Measurements from ENCODE around the gene ZBED1. TPM values are rescaled to one million over a fixed set of nuclear protein-coding genes. Genes with fewer than 3 reads are reported as not detected.

ZBED1 gene
- total RNA-seq, 3 donors from 2014 or later, result 37.6 to 38.7 (median 37.6) TPM

DNA sequence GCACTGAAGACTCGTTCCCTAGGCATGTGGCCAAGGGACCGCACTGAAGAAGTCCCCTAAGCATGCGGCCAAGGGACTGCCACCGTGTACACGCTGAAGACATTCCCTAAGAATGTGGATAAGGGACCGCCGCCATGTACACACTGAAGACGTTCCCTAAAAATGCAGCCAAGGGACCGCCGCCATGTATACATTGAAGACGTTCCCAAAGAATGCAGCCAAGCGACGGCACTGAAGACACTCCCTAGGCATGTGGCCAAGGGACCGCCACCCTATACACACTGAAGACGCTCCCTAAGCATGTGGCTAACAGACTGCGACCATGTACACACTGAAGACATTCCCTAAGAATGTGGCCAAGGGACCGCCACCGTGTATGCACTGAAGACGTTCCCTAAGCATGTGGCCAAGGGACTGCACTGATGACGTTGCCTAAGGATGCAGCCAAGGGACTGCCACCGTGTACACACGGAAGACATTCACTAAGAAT is 31.5 kb downstream of the ZBED1 start:
- intact Hi-C loops (cut with DNase I; ENCODE audit: low total_unique reads), result no loop called here
- TF ChIP-seq, protein P1, sequence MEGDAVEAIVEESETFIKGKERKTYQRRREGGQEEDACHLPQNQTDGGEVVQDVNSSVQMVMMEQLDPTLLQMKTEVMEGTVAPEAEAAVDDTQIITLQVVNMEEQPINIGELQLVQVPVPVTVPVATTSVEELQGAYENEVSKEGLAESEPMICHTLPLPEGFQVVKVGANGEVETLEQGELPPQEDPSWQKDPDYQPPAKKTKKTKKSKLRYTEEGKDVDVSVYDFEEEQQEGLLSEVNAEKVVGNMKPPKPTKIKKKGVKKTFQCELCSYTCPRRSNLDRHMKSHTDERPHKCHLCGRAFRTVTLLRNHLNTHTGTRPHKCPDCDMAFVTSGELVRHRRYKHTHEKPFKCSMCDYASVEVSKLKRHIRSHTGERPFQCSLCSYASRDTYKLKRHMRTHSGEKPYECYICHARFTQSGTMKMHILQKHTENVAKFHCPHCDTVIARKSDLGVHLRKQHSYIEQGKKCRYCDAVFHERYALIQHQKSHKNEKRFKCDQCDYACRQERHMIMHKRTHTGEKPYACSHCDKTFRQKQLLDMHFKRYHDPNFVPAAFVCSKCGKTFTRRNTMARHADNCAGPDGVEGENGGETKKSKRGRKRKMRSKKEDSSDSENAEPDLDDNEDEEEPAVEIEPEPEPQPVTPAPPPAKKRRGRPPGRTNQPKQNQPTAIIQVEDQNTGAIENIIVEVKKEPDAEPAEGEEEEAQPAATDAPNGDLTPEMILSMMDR (IDR thresholded peaks at IDR 0.05), result no peak
- Histone ChIP-seq H3K4me3 (no peak overlapping the region), H3K4me1 (no peaks in the 10 kb centered on the region), H3K9me3 (no peaks in the 10 kb centered on the region), H3K27ac (no peak overlapping the region), H3K36me3 (no peaks in the 10 kb centered on the region), H3K27me3 (no peaks in the 10 kb centered on the region)
- no peak for DNase-seq (ENCODE audit: low spot score in 2 of 2)

- no peak for TF ChIP-seq POLR2A (IDR thresholded peaks at IDR 0.05)
- TF ChIP-seq, protein P1 (IDR thresholded peaks at IDR 0.05), result no peak
- no peak for TF ChIP-seq POLR2AphosphoS5 (IDR thresholded peaks at IDR 0.05)
- no peak for DNase-seq (ENCODE audit: low spot score in 2 of 2)
- no peaks in the 10 kb centered on the region for H3K9me3 ChIP-seq
- intact Hi-C loops (cut with DNase I; ENCODE audit: low total_unique reads), result no loop called here
- H3K27me3 ChIP-seq, result no peaks in the 10 kb centered on the region
- H3K4me1 ChIP-seq, result no peaks in the 10 kb centered on the region
- no peak overlapping the region for H3K4me3 ChIP-seq
- H3K36me3 ChIP-seq, result no peaks in the 10 kb centered on the region
- no peak overlapping the region for H3K27ac ChIP-seq
These were observed 32.2 kb downstream of the ZBED1 start for GRCh38 chrX:2468261-2469195.

GRCh38 chrX:2466876-2467656 is 33.7 kb downstream of the ZBED1 start:
- H3K9me3 ChIP-seq, result no peaks in the 10 kb centered on the region
- no peak overlapping the region for H3K27ac ChIP-seq
- no peak for DNase-seq (ENCODE audit: low spot score in 2 of 2)
- no peaks in the 10 kb centered on the region for H3K27me3 ChIP-seq
- H3K4me1 ChIP-seq, result no peaks in the 10 kb centered on the region
- TF ChIP-seq POLR2AphosphoS5 (IDR thresholded peaks at IDR 0.05), result no peak
- no peak for TF ChIP-seq POLR2A (IDR thresholded peaks at IDR 0.05)
- TF ChIP-seq, protein P1 (IDR thresholded peaks at IDR 0.05), result no peak
- no peaks in the 10 kb centered on the region for H3K36me3 ChIP-seq
- intact Hi-C loops (cut with DNase I; ENCODE audit: low total_unique reads), result no loop called here
- H3K4me3 ChIP-seq, result no peak overlapping the region

DNA sequence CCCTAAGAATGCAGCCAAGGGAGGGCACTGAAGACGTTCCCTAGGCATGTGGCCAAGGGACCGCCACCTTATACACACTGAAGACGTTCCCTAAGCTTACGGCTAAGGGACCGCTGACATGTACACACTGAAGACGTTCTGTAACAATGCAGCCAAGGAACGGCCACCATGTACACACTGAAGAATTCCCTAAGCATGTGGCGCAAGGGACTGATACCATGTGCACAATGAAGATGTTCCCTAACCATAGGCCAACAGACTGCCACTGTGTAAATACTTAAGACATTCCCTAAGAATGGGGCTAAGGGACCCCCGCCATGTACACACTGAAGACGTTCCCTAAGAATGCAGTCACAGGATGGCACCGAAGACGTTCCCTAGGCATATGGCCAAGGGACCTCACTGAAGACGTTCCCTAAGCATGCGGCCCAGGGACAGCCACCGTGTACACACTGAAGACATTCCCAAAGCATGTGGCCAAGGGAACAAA is 36.1 kb downstream of the ZBED1 start:
- Histone ChIP-seq H3K4me3 (no peak overlapping the region), H3K4me1 (no peaks in the 10 kb centered on the region), H3K9me3 (no peaks in the 10 kb centered on the region), H3K27me3 (no peaks in the 10 kb centered on the region), H3K27ac (no peak overlapping the region), H3K36me3 (no peaks in the 10 kb centered on the region)
- DNase-seq (ENCODE audit: low spot score in 2 of 2), result no peak
- no peak for TF ChIP-seq POLR2AphosphoS5 (IDR thresholded peaks at IDR 0.05)
- TF ChIP-seq, protein P1 (IDR thresholded peaks at IDR 0.05), result no peak
- TF ChIP-seq POLR2A (IDR thresholded peaks at IDR 0.05), result no peak
- intact Hi-C loops (cut with DNase I; ENCODE audit: low total_unique reads), result no loop called here
